Uterus (tissue), 4 donors: ENCODE measurements around the gene SIGLEC7. TPM values are rescaled to one million over a fixed set of nuclear protein-coding genes. Genes with fewer than 3 reads are reported as not detected.

ENCODE experiments used
- DNase-seq, 2 donors: peaks; one replicate each; pipeline ENCODE4 v3.0.0-alpha.2; 2019 to 2020
- H3K27ac ChIP-seq, 2 donors: fragments of 200-600 bp; sonication (generic); 1 replicate in 1 of 2; 2 replicates in 1 of 2; pipeline ENCODE4 v1.5.1; 2016 to 2018
- H3K27me3 ChIP-seq, 2 donors: fragments of 200-600 bp; sonication (generic); one replicate each; pipeline ENCODE4 v1.5.1; 2018 to 2019; ENCODE audit warnings: control low read depth in 1 of 2
- H3K36me3 ChIP-seq, 2 donors: fragments of 200-600 bp; sonication (generic); one replicate each; pipeline ENCODE4 v1.5.1; 2019; ENCODE audit warnings: control low read depth in 1 of 2
- H3K4me1 ChIP-seq, 2 donors: fragments of 200-600 bp; sonication (generic); one replicate each; pipeline ENCODE4 v1.5.1; 2018 to 2019; ENCODE audit warnings: control low read depth in 1 of 2
- H3K4me3 ChIP-seq, 2 donors: fragments of 200-600 bp; sonication (generic); 1 replicate in 1 of 2; 2 replicates in 1 of 2; pipeline ENCODE4 v1.5.1; 2018 to 2019; ENCODE audit warnings: mild to moderate bottlenecking in 1 of 2
- H3K9me3 ChIP-seq, 2 donors: fragments of 200-600 bp; sonication (generic); one replicate each; pipeline ENCODE4 v1.5.1; 2019; ENCODE audit warnings: control low read depth in 1 of 2
- CTCF ChIP-seq, 4 experiments: fragments of 200-600 bp in 2 of 4; fragments of 450-650 bp in 2 of 4; sonication (generic) in 2 of 4; IDR thresholded peaks; one replicate each; pipeline ENCODE4 v1.5.1; 2016 to 2019; ENCODE audit warnings: antibody characterized with exemption in 4 of 4, mild to moderate bottlenecking in 2 of 4, moderate library complexity in 1 of 4
- POLR2A ChIP-seq, 2 donors: fragments of 450-650 bp; IDR thresholded peaks; one replicate each; pipeline ENCODE4 v1.6.1; 2016; ENCODE audit warnings: antibody characterized with exemption in 2 of 2, mild to moderate bottlenecking in 1 of 2, moderate library complexity in 1 of 2
- intact Hi-C: fragments of 100-400 bp; cut with DNase I; formaldehyde crosslinking; loops from one replicate; pipeline ENCODE4 v1.15.1; 2023; ENCODE audit warnings: low total_unique reads
- total RNA-seq, 4 donors: library from RNA; depleted of rRNA in 3 of 4; stranded (reverse); fragments of >200 nt in 3 of 4; gene quantifications; one replicate each; pipeline versions ENCODE4 v1.1.0 to v1.2.4, GENCODE V29; 2014 to 2023
- donor health status: DM: yes; HTN: yes; CAD: no.

The SIGLEC7 gene
- total RNA-seq, result under 1 TPM in 2 of 4 donors, not detected in 2; 0.14 to 0.59 TPM

GRCh38 chr19:51142119-51142518 is at the start of gene SIGLEC7:
Gene SIGLEC7 (plus strand): TSS chr19:51142301. CDS start chr19:51142370, 69 bp downstream.
- TF ChIP-seq POLR2A (IDR thresholded peaks at IDR 0.05), result no peak
- TF ChIP-seq CTCF (IDR thresholded peaks at IDR 0.05), result no peak
- no peak within 1 kb of the TSS for H3K4me3 ChIP-seq
- no peak for DNase-seq
- no peaks in the 10 kb centered on the region for H3K27me3 ChIP-seq
- no peaks in the 10 kb centered on the region for H3K4me1 ChIP-seq
- H3K9me3 ChIP-seq, result no peaks in the 10 kb centered on the region
- H3K27ac ChIP-seq, result no peak within 1 kb of the TSS
- no peaks in the 10 kb centered on the region for H3K36me3 ChIP-seq
- intact Hi-C loops, result no loop called here

- no peak overlapping the region for H3K27ac ChIP-seq
- H3K36me3 ChIP-seq, result no peaks in the 10 kb centered on the region
- DNase-seq, result no peak
- intact Hi-C loops, result no loop called here
- no peak overlapping the region for H3K4me3 ChIP-seq
- no peaks in the 10 kb centered on the region for H3K27me3 ChIP-seq
- no peaks in the 10 kb centered on the region for H3K9me3 ChIP-seq
- no peaks in the 10 kb centered on the region for H3K4me1 ChIP-seq
- no peak for TF ChIP-seq CTCF (IDR thresholded peaks at IDR 0.05)
- TF ChIP-seq POLR2A (IDR thresholded peaks at IDR 0.05), result no peak
Observed at GRCh38 chr19:51093101-51093500, 49.0 kb upstream of the SIGLEC7 start.

- TF ChIP-seq CTCF (IDR thresholded peaks at IDR 0.05), result no peak
Observed at GRCh38 chr19:51093510-51094345, 48.4 kb upstream of the SIGLEC7 start.

GRCh38 chr19:51094696-51095279 is 47.3 kb upstream of the SIGLEC7 start:
- peak; percentile 29 to 48 (median 45) for TF ChIP-seq CTCF (IDR thresholded peaks at IDR 0.05)
- TF ChIP-seq POLR2A (IDR thresholded peaks at IDR 0.05), result no peak
- intact Hi-C loops, result no loop called here
- no peak overlapping the region for H3K4me3 ChIP-seq
- H3K27ac ChIP-seq, result no peak overlapping the region
- H3K4me1 ChIP-seq, result no peaks in the 10 kb centered on the region
- no peaks in the 10 kb centered on the region for H3K27me3 ChIP-seq
- no peaks in the 10 kb centered on the region for H3K36me3 ChIP-seq
- H3K9me3 ChIP-seq, result no peaks in the 10 kb centered on the region
- DNase-seq, result no peak

More at GRCh38 chr19:51093510-51094345, 48.4 kb upstream of the SIGLEC7 start:
- intact Hi-C loops, result no loop called here
- H3K9me3 ChIP-seq, result no peaks in the 10 kb centered on the region
- no peaks in the 10 kb centered on the region for H3K27me3 ChIP-seq
- no peaks in the 10 kb centered on the region for H3K36me3 ChIP-seq
- no peak overlapping the region for H3K27ac ChIP-seq
- no peak for DNase-seq
- no peak overlapping the region for H3K4me3 ChIP-seq
- no peaks in the 10 kb centered on the region for H3K4me1 ChIP-seq

GRCh38 chr19:51096473-51097165 is 45.5 kb upstream of the SIGLEC7 start:
- intact Hi-C loops, result no loop called here
- no peaks in the 10 kb centered on the region for H3K4me1 ChIP-seq
- TF ChIP-seq CTCF (IDR thresholded peaks at IDR 0.05), result peak in 1 of 4 experiments; percentile 4
- TF ChIP-seq POLR2A (IDR thresholded peaks at IDR 0.05), result no peak
- no peaks in the 10 kb centered on the region for H3K27me3 ChIP-seq
- no peak for DNase-seq
- H3K27ac ChIP-seq, result no peak overlapping the region
- H3K36me3 ChIP-seq, result no peaks in the 10 kb centered on the region
- no peaks in the 10 kb centered on the region for H3K9me3 ChIP-seq
- no peak overlapping the region for H3K4me3 ChIP-seq
